ENCODE measurements around the gene HRH2.

The HRH2 gene

DNA sequence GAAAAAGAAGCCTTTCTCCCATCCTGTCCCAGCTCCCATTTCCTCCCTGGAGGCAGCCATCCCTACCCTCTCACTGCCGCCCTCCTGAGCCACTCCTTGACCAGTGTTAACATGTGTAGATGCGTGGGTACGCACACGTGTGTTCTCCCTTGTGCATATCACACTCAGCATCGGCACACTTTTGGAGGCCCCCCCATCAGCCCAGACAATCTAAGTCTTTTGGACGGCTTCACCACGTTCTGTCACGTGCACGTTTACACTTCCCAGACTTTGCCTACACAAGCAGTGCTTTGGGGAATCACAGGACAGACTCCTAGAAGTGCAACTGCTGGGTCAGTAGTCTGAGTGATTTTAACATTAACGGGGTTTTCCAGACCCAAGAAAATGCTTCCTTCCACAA is 18.0 kb downstream of the HRH2 start:
- DNase-seq (ENCODE audit: low read depth in 2 of 2), result no peak

DNA sequence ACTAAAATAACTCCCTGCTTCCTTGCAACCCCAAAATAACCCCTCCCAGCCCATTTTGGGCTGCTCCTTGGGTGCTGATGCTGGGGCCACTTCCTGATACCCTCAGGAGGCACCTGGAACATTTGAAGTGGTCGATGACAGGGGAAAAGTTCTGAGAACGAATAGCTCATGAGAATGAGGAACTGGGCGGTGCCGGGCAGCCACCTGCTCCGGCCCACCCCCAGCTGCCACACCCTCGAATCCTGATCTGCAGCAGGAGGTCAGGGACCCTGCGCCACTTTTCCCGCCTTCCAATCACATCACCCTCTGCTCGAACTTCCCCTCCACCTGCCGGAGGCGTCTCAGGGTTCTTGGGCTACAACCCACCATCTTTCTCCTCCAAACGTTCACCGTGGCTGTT is 19.7 kb downstream of the HRH2 start:
- DNase-seq (ENCODE audit: low read depth in 2 of 2), result no peak

DNA sequence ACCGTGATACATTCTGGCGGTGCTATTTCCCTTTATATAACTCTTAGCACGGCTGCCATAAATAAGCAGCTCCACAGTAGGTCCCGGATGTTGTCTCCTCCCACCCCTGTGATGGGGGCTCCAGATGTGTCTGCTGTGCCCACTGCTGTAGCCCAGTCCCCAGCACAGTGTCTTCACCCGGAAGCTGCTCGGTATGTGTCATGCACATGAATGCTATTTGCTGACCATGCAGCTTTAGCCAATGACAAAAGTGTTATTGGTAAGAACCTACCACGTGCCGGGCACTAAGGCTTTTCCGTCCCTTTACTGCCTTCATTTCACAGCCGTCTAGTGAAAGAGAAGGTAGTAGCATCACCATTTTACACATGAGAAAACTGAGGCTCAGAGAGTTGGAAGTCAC is 20.2 kb downstream of the HRH2 start:
- DNase-seq (ENCODE audit: low read depth in 2 of 2), result no peak

DNA sequence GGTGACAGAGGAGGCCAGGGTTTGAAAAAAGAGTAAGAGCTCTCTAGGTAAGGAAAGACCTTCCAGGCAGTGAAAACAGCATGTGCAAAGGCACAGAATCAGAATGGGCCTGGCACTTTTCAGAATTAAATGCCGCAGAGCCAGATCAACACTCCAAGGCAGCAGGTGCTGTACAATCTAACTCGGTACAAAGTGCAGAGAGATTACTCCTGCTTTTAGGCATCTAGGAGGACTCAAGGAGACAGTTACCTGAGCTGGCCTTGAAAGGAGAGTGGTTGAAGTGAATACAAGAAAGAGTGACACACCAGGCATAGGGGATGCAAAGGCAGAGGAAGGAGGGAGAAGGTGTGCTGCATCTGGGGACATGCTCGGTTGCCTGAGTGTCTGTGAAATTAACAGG is 21.5 kb downstream of the HRH2 start:
- DNase-seq (ENCODE audit: low read depth in 2 of 2), result no peak

- DNase-seq (ENCODE audit: low read depth in 2 of 2), result no peak
These were observed 22.1 kb downstream of the HRH2 start for GRCh38 chr5:175680020-175680419.

DNA sequence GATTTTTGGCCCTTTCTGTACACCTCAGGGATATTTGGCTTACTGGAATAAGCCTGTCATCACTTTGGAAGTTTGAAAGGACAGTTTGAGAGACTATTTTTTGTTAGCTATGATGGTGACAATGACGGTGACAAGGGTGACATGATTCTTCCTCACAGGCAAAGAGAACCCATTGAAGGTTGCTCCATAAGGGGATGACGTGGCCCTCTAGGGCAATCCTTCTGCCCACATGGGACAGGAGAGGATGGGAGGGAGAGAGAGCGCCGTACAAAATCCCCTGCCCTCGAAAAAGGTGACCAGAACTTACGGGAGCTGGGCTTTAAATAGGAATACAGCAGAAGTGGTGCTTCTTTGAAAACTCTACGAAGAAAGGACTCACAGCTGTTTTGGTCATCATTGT is 22.6 kb downstream of the HRH2 start:
- DNase-seq (ENCODE audit: low read depth in 2 of 2), result no peak

- no peak for DNase-seq (ENCODE audit: low read depth in 2 of 2)
These were observed 23.4 kb downstream of the HRH2 start for GRCh38 chr5:175681045-175681967.

GRCh38 chr5:175681968-175682340 is 24.1 kb downstream of the HRH2 start:
- DNase-seq (ENCODE audit: low read depth in 2 of 2), result no peak

GRCh38 chr5:175682664-175683063 is 24.8 kb downstream of the HRH2 start:
- no peak for DNase-seq (ENCODE audit: low read depth in 2 of 2)

DNA sequence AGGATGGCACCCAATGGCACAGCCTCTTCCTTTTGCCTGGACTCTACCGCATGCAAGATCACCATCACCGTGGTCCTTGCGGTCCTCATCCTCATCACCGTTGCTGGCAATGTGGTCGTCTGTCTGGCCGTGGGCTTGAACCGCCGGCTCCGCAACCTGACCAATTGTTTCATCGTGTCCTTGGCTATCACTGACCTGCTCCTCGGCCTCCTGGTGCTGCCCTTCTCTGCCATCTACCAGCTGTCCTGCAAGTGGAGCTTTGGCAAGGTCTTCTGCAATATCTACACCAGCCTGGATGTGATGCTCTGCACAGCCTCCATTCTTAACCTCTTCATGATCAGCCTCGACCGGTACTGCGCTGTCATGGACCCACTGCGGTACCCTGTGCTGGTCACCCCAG is 25.4 kb downstream of the HRH2 start:
- no peak for DNase-seq (ENCODE audit: low read depth in 2 of 2)

- DNase-seq (ENCODE audit: low read depth in 2 of 2), result no peak
These were observed 26.1 kb downstream of the HRH2 start for GRCh38 chr5:175683921-175684320.

DNA sequence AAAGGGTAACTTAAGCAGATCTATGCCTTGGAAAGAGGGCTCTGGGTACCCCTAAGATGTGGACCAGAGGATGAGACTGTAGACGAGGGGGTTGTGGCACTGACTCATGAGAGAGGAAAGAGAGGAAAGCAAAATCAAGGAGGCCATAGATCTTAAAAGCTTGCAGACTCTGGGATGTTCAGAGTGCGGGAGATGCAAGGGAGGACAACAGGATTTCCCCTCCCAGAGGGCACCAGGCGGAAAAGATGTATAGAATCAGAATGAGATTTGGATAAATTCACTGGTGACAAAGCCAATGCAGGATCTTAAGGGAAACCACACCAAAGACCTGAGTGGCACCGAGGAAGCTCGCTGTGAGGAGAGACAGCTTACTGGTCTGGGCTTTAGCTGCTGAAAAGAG is 27.1 kb downstream of the HRH2 start:
- no peak for DNase-seq (ENCODE audit: low read depth in 2 of 2)

- DNase-seq (ENCODE audit: low read depth in 2 of 2), result no peak
These were observed 28.0 kb downstream of the HRH2 start for GRCh38 chr5:175685701-175686350.

DNA sequence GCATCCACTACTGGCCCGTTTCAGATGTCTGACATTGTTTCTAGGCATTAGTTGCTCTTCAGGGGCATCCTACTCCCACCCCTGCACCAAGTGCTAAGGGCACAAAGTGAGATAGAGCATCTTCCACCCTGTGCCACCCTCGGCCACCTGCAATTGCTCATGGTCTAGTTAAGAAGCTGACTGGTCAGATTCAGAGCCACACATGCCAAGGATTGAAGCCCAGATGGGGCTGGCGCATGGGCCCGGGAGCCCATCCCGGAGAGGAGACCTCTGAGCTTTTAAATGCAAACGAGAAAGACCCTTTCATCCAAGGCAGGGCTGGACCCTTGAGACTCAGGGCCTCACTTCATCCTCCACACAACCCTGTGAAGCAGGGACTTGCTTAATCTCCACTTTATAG is 28.5 kb downstream of the HRH2 start:
- no peak for DNase-seq (ENCODE audit: low read depth in 2 of 2)

DNA sequence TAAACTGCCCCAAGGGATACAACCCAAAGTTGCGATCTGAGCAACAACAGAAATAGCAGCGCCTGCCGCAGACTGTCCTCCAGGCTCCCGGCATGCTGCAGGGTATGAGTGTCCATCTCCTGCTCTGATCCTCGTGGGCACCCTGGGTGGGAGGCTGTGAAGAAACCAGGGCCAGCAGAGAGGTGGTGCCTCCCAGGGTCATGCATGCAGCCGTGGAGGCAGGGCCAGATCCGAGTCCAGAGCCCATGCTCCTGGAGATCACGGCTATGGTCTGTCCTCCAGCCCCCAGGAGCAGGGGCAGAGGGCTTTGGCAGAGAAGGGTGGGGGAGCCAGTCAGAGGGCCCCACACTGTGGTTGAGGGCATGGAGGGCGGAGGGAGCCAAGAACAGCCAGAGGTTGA is 29.0 kb downstream of the HRH2 start:
- DNase-seq (ENCODE audit: low read depth in 2 of 2), result no peak

GRCh38 chr5:175687231-175687701 is 29.4 kb downstream of the HRH2 start:
- no peak for DNase-seq (ENCODE audit: low read depth in 2 of 2)

DNA sequence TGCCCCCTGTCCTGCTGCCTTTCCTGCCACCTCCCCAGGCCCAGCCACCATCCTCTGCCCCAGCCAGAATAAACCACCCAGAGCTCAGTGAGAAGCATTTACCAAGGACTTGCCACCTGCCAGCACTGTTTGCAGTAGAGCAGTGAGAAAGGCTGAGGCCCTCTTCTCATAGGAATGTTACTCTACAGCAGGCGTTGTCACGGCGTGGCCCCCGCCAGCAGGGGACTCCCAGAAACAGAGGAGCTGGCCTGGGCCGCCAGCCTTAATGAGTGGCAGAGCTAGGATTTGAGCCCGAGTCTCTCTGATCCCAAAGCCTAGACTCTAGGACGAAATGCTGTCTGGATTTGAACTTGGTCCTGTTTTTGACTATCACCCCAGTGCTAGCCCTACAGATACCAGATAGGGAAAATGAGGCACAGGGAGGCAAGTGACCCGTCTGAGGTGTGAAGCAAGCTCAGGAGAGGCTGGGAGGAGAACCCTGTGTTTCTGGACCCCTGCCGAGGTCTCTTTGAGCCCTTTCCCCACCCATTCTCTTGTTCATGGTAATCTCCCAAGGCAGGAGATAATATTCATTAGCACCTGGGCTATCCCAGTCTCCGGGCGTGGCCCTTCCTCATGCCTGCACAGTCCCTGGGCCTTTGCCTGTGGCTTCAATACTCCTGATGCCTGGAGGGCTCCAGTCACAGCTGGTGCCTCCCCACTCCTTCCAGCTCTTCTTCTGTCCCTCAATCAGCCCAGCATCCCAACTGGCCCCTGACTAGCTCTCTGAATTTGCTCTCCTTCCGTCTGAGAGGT is 30.7 kb downstream of the HRH2 start:
- DNase-seq (ENCODE audit: low read depth in 2 of 2), result no peak

- no peak for DNase-seq (ENCODE audit: low read depth in 2 of 2)
These were observed 31.5 kb downstream of the HRH2 start for GRCh38 chr5:175689147-175689991.

DNA sequence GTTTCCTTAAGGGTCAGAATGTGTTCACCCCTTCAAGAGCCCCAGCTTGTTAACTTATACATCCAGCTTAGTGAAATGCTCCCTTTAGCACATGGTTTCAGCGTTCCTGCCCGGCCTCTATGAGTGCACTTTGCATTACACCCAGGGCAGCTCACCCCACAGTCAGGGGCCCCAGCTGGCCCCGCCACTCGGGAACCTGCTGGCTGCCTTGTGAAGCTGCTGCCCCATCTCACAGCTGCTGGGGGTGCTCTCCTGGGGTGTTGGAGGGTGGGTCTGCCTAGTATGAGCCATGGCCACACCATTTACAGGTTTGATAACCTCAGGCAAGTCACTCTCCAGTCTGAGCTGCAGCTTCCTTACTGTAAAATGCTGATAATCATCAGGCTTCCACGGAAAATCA is 32.2 kb downstream of the HRH2 start:
- no peak for DNase-seq (ENCODE audit: low read depth in 2 of 2)

- no peak for DNase-seq (ENCODE audit: low read depth in 2 of 2)
These were observed 32.7 kb downstream of the HRH2 start for GRCh38 chr5:175690586-175690985.

DNA sequence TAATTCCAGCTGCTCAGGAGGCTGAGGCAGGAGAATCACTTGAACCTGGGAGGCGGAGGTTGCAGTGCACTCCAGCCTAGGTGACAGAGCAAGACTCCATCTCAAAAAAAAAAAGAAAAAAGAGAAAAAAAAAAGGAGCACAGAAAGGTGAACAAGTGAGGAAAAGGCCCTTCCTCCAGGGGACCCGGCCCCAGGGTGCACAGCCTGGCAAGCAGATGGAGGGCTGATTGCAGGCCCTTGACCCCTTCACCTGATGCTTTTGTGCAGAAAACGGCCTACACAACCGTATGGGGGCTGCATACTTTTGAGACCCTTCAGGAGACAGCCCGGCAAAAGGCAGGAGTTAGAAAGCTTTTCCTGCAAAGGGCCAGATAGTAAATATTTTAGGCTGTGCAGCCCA is 33.9 kb downstream of the HRH2 start:
- DNase-seq (ENCODE audit: low read depth in 2 of 2), result no peak
